Measurements from ENCODE around the gene ABCG1.

ABCG1 gene

GRCh38 chr21:42276526-42277154, 57.7 kb downstream of the ABCG1 start:
- H3K27ac ChIP-seq: no peak overlapping the region
- TF ChIP-seq ZFX (IDR thresholded peaks at IDR 0.05; ENCODE audit: borderline replicate concordance): no peak
- TF ChIP-seq, protein P1, sequence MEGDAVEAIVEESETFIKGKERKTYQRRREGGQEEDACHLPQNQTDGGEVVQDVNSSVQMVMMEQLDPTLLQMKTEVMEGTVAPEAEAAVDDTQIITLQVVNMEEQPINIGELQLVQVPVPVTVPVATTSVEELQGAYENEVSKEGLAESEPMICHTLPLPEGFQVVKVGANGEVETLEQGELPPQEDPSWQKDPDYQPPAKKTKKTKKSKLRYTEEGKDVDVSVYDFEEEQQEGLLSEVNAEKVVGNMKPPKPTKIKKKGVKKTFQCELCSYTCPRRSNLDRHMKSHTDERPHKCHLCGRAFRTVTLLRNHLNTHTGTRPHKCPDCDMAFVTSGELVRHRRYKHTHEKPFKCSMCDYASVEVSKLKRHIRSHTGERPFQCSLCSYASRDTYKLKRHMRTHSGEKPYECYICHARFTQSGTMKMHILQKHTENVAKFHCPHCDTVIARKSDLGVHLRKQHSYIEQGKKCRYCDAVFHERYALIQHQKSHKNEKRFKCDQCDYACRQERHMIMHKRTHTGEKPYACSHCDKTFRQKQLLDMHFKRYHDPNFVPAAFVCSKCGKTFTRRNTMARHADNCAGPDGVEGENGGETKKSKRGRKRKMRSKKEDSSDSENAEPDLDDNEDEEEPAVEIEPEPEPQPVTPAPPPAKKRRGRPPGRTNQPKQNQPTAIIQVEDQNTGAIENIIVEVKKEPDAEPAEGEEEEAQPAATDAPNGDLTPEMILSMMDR (IDR thresholded peaks at IDR 0.05): no peak

GRCh38 chr21:42277593-42277992, 58.7 kb downstream of the ABCG1 start:
- TF ChIP-seq ZFX (IDR thresholded peaks at IDR 0.05; ENCODE audit: borderline replicate concordance): no peak
- TF ChIP-seq, protein P1 (IDR thresholded peaks at IDR 0.05): no peak
- H3K27ac ChIP-seq: no peak overlapping the region

- TF ChIP-seq, protein P1 (IDR thresholded peaks at IDR 0.05): no peak
- TF ChIP-seq ZFX (IDR thresholded peaks at IDR 0.05; ENCODE audit: borderline replicate concordance): no peak
- H3K27ac ChIP-seq: no peak overlapping the region
These were observed 59.7 kb downstream of the ABCG1 start for GRCh38 chr21:42278451-42279149.

- no peak for TF ChIP-seq ZFX (IDR thresholded peaks at IDR 0.05; ENCODE audit: borderline replicate concordance)
- TF ChIP-seq, protein P1 (IDR thresholded peaks at IDR 0.05): no peak
These were observed 60.5 kb downstream of the ABCG1 start for GRCh38 chr21:42279341-42279871.

GRCh38 chr21:42279888-42280287, 60.9 kb downstream of the ABCG1 start:
- TF ChIP-seq ZFX (IDR thresholded peaks at IDR 0.05; ENCODE audit: borderline replicate concordance): no peak
- TF ChIP-seq, protein P1 (IDR thresholded peaks at IDR 0.05): no peak
- H3K27ac ChIP-seq: no peak overlapping the region

More at GRCh38 chr21:42279341-42279871, 60.5 kb downstream of the ABCG1 start:
- no peak overlapping the region for H3K27ac ChIP-seq

DNA sequence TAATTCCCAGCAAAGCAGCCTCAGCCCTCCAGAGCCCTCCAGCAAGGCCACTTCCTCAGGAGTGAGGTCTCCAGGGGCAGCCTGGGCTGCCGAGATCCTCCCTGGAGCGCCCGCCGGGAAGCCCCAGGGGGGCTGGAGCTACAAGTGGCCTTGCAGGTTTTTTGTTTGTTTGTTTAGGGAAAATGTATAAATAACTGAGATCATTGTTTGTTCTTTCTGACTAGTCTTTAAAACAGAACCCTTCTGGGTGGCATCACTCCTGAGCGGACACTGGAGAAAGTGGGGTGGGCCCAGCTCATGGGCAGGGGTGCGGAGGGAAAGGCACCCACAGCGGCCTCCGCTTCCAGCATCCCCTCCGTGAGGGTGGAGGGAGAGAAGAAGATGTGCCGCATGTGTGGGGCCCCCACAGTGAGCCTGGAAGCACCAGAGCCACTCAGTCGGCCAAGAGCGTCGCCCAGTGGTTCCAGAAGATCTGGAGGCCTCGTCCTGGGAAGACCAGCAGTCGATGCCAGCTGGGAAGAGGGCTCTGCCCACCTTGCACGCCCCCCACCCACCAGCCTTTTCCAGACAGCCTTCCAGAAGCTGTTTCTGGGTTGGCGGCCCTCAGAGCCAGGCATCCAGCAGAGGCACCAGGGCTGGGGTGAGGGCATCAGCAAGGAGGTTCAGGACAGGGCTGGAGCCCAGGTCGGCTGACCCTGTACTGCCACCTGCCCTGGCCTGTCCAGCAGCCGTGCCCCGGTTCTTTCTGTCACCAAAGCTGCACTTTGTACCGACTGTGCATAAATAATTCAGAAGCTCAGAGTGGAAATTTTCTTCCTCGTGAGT, 61.6 kb downstream of the ABCG1 start:
- no peak for TF ChIP-seq ZFX (IDR thresholded peaks at IDR 0.05; ENCODE audit: borderline replicate concordance)
- no peak overlapping the region for H3K27ac ChIP-seq

- no peak overlapping the region for H3K27ac ChIP-seq
- TF ChIP-seq, protein P1 (IDR thresholded peaks at IDR 0.05): no peak
- no peak for TF ChIP-seq ZFX (IDR thresholded peaks at IDR 0.05; ENCODE audit: borderline replicate concordance)
These were observed 62.3 kb downstream of the ABCG1 start for GRCh38 chr21:42281181-42281680.
